Caco-2 (cell line): Measurements from ENCODE around the gene TFAP2E. TPM values are rescaled to one million over a fixed set of nuclear protein-coding genes. Genes with fewer than 3 reads are reported as not detected.

Experiments used
- BruUV-seq: library from RNA; stranded (reverse); fragments of 400-500 nt; replicated peaks from 2 replicates; lab custom pipeline; 2021; lab: Mats Ljungman, UMichigan
- CTCF ChIA-PET: fragments of 300-600 bp; sonication (Branson Sonifier 250); formaldehyde crosslinking; loops from one replicate; lab custom pipeline; 2022; ENCODE audit warnings: antibody characterized with exemption; lab: Charles Lee
- POLR2A ChIA-PET: fragments of 300-600 bp; sonication (Branson Sonifier 250); formaldehyde crosslinking; loops from one replicate; lab custom pipeline; 2022; ENCODE audit warnings: antibody characterized with exemption; lab: Charles Lee
- DNase-seq, 2 experiments: peaks; one replicate each; pipeline versions ENCODE4 v3.0.0 to v3.0.0-alpha.2; 2020 to 2022
- H3K27me3 ChIP-seq: replicated peaks from 2 replicates; pipeline ENCODE4 v1.6.0; 2011; ENCODE audit warnings: low read length; ENCODE audit not compliant: control insufficient read depth, insufficient read depth
- H3K36me3 ChIP-seq: 2 replicates; pipeline ENCODE4 v1.5.1; 2011; ENCODE audit warnings: low read length; ENCODE audit not compliant: control insufficient read depth, insufficient read depth
- H3K4me1 ChIP-seq: fragments of 250-450 bp; sonication (Bioruptor Pico); 2 replicates; pipeline ENCODE4 v1.5.1; 2020; ENCODE audit warnings: mild to moderate bottlenecking
- H3K4me3 ChIP-seq: 2 replicates; pipeline ENCODE4 v1.5.1; 2011; ENCODE audit warnings: low read depth, mild to moderate bottlenecking, control low read depth, low read length
- H3K9me3 ChIP-seq: fragments of 250-450 bp; sonication (Bioruptor Pico); 2 replicates; pipeline ENCODE4 v1.5.1; 2020; ENCODE audit warnings: mild to moderate bottlenecking, moderate library complexity
- H3K27ac Mint-ChIP-seq: one replicate; pipeline ENCODE4 v1.8.0; 2022; ENCODE audit warnings: mixed read lengths; ENCODE audit not compliant: unreplicated experiment
- H3K27me3 Mint-ChIP-seq: one replicate; pipeline ENCODE4 v1.8.0; 2022; ENCODE audit warnings: mixed read lengths; ENCODE audit not compliant: insufficient read depth, unreplicated experiment
- H3K36me3 Mint-ChIP-seq: one replicate; pipeline ENCODE4 v1.8.0; 2022; ENCODE audit warnings: mild to moderate bottlenecking, mixed read lengths; ENCODE audit not compliant: insufficient read depth, unreplicated experiment
- H3K4me1 Mint-ChIP-seq: one replicate; pipeline ENCODE4 v1.8.0; 2022; ENCODE audit warnings: low read depth, mixed read lengths; ENCODE audit not compliant: unreplicated experiment
- H3K4me3 Mint-ChIP-seq: one replicate; pipeline ENCODE4 v1.8.0; 2022; ENCODE audit warnings: mild to moderate bottlenecking, moderate library complexity, mixed read lengths; ENCODE audit not compliant: unreplicated experiment
- H3K9me3 Mint-ChIP-seq: one replicate; pipeline ENCODE4 v1.8.0; 2022; ENCODE audit warnings: mixed read lengths; ENCODE audit not compliant: unreplicated experiment
- intact Hi-C: fragments of 100-400 bp; cut with micrococcal nuclease; formaldehyde crosslinking; loops from one replicate; pipeline ENCODE4 v1.10.0; 2022; ENCODE audit not compliant: unreplicated experiment
- total RNA-seq: library from RNA; stranded (reverse); gene quantifications from 2 replicates; pipeline ENCODE4 v1.2.3, GENCODE V29; 2022
- TF ChIP-seq, protein P1 (sequence below), 2 experiments: fragments of 200-600 bp in 1 of 2; IDR thresholded peaks; 1 replicate in 1 of 2; 2 replicates in 1 of 2; pipeline versions ENCODE4 v1.5.1 to v1.8.0; 2011 to 2022; ENCODE audit warnings: antibody characterized with exemption in 1 of 2, control low read depth in 1 of 2, inconsistent platforms in 1 of 2, low read depth in 1 of 2, low read length in 1 of 2, mild to moderate bottlenecking in 1 of 2, moderate library complexity in 1 of 2; ENCODE audit not compliant: insufficient read depth in 1 of 2, severe bottlenecking in 1 of 2, unreplicated experiment in 1 of 2

TFAP2E gene
- total RNA-seq, 1 experiment from 2014 or later, result 3.4 TPM

DNA sequence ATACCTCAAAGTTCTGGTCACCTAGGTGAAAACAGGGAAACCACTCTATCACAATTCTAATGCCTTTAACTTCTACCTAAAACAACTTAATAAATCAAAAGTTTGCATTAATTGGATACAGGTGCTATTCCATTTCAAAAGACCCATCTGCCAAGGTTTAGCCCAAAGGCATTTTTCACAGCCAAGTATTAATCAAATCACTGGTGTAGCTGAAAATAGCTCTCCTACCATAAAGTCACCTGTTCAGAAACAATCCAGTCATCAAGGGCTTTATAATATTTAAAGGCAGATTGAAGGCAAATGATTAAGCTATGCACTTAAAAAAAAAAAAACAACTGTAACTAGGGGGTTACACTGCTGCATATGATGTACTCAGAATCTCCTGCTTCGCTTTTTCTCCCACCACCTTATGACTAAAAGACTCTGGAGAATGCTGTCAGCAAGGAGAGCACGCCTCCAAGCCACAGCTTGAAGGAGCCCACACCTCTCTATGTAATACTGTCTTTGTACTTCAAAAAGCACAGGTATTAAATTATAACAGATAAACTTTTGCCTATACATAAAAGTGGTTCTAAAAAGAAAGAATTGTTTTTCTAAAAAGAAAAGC, 36.5 kb upstream of the TFAP2E start:
- H3K4me1 ChIP-seq, result no peaks in the 10 kb centered on the region
- ChIA-PET CTCF (interaction anchor here (0.5 to 1.4 kb wide), 2 partner anchors 12 to 81 kb away, joined by 4 to 6 read pairs; no protein-coding TSS in a partner anchor), POLR2A (no interaction called here)
- H3K36me3 ChIP-seq, result no peaks in the 10 kb centered on the region
- H3K9me3 Mint-ChIP-seq, result no peaks in the 10 kb centered on the region
- peaks cover 14% of the 10 kb centered on the region for H3K36me3 Mint-ChIP-seq
- no peak overlapping the region for H3K4me3 ChIP-seq
- no TSS peak for BruUV-seq
- no peaks in the 10 kb centered on the region for H3K9me3 ChIP-seq
- TF ChIP-seq, protein P1, sequence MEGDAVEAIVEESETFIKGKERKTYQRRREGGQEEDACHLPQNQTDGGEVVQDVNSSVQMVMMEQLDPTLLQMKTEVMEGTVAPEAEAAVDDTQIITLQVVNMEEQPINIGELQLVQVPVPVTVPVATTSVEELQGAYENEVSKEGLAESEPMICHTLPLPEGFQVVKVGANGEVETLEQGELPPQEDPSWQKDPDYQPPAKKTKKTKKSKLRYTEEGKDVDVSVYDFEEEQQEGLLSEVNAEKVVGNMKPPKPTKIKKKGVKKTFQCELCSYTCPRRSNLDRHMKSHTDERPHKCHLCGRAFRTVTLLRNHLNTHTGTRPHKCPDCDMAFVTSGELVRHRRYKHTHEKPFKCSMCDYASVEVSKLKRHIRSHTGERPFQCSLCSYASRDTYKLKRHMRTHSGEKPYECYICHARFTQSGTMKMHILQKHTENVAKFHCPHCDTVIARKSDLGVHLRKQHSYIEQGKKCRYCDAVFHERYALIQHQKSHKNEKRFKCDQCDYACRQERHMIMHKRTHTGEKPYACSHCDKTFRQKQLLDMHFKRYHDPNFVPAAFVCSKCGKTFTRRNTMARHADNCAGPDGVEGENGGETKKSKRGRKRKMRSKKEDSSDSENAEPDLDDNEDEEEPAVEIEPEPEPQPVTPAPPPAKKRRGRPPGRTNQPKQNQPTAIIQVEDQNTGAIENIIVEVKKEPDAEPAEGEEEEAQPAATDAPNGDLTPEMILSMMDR (IDR thresholded peaks at IDR 0.05; ENCODE audit: insufficient read depth in 1 of 2, low read depth in 1 of 2, low read length in 1 of 2, severe bottlenecking in 1 of 2, unreplicated experiment in 1 of 2), result no peak
- no peak overlapping the region for H3K27ac Mint-ChIP-seq
- H3K27me3 Mint-ChIP-seq, result no peaks in the 10 kb centered on the region
- intact Hi-C loops, result no loop called here
- DNase-seq, result no peak
- H3K27me3 ChIP-seq, result no peaks in the 10 kb centered on the region
- no peak overlapping the region for H3K4me3 Mint-ChIP-seq
- H3K4me1 Mint-ChIP-seq, result no peaks in the 10 kb centered on the region

DNA sequence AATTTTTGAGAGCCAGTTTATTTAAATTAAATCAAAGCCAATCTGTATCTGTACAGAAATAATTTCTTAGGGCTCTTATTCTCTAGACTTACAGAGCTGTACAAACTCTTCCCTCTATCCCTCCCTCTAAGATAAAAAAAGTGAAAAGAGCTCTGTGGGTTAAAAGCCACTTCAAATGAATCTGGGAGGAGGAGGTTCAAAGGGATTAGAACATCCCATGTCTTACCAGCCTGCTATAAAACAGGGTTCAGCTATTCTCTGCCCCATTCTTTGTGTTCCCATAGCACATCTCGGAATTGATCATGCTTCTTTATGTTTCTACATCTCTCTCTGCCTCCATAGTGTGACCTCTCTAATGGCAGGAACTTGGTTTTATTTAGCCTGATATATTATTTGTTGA, 35.3 kb upstream of the TFAP2E start:
- Mint-ChIP-seq H3K27ac (no peak overlapping the region), H3K36me3 (peaks cover 19% of the 10 kb centered on the region), H3K27me3 (no peaks in the 10 kb centered on the region), H3K4me1 (no peaks in the 10 kb centered on the region), H3K9me3 (no peaks in the 10 kb centered on the region), H3K4me3 (no peak overlapping the region)
- Histone ChIP-seq H3K4me3 (no peak overlapping the region), H3K27me3 (no peaks in the 10 kb centered on the region), H3K9me3 (no peaks in the 10 kb centered on the region), H3K4me1 (no peaks in the 10 kb centered on the region), H3K36me3 (no peaks in the 10 kb centered on the region)
- intact Hi-C loops, result no loop called here
- POLR2A ChIA-PET, result no interaction called here
- no peak for DNase-seq
- TF ChIP-seq, protein P1 (IDR thresholded peaks at IDR 0.05; ENCODE audit: insufficient read depth in 1 of 2, low read depth in 1 of 2, low read length in 1 of 2, severe bottlenecking in 1 of 2, unreplicated experiment in 1 of 2), result no peak
- no TSS peak for BruUV-seq
- CTCF ChIA-PET, result interaction anchor here (0.6 kb wide), 1 partner anchor 838 kb away, joined by 4 read pairs; no protein-coding TSS in a partner anchor

DNA sequence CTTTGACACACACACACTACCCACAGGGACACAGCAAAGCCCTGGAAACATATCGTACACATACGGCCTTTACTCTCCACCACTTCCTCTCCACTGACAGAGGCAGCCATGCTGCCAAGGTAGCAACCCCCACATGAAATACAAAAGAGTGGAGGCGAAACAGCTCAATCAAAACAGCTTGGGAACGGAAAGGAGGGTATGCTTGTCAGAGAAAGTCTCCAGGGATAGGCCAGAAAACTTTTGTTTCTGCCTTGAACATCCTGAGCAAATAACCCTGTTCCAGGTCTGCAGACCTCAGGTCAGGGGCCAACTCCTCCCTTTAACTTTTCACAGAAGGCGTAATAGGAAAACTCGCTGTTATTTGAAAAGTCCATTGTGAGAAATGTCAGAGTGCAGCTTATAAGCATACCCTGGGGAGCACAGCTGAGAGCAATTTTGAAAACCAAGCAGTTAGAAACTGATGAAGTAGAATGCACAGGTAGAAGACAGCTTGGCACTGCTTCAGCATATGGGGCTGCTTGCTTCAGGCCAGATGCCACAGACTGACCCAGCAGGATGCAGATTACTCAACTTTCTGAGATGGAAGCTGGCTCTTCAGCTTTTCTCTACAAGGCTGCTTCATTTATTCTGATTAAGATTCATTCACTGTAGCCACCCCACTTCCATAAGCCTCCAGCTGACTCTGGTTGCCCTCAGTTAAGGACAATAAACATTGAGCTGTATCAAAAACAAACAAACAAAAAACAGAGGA, 33.9 kb upstream of the TFAP2E start:
- no peaks in the 10 kb centered on the region for H3K4me1 Mint-ChIP-seq
- Histone ChIP-seq H3K27me3 (no peaks in the 10 kb centered on the region), H3K9me3 (no peaks in the 10 kb centered on the region), H3K4me1 (no peaks in the 10 kb centered on the region), H3K4me3 (no peak overlapping the region), H3K36me3 (no peaks in the 10 kb centered on the region)
- peaks cover 19% of the 10 kb centered on the region for H3K36me3 Mint-ChIP-seq
- no peaks in the 10 kb centered on the region for H3K27me3 Mint-ChIP-seq
- ChIA-PET CTCF (no interaction called here), POLR2A (no interaction called here)
- H3K27ac Mint-ChIP-seq, result no peak overlapping the region
- no TSS peak for BruUV-seq
- TF ChIP-seq, protein P1 (IDR thresholded peaks at IDR 0.05; ENCODE audit: insufficient read depth in 1 of 2, low read depth in 1 of 2, low read length in 1 of 2, severe bottlenecking in 1 of 2, unreplicated experiment in 1 of 2), result no peak
- H3K4me3 Mint-ChIP-seq, result no peak overlapping the region
- intact Hi-C loops, result no loop called here
- DNase-seq, result no peak
- H3K9me3 Mint-ChIP-seq, result no peaks in the 10 kb centered on the region
